22Rv1 (cell line): ENCODE measurements around the gene CALU.

Experiments used
- H3K27ac ChIP-seq: fragments of 450-650 bp; 2 replicates; pipeline ENCODE4 v1.5.1; 2017
- ZFX ChIP-seq: fragments of 450-650 bp; IDR thresholded peaks from 2 replicates; pipeline ENCODE4 v1.6.1; 2017; ENCODE audit warnings: antibody characterized with exemption, borderline replicate concordance
- TF ChIP-seq, protein P1 (sequence below): fragments of 450-650 bp; IDR thresholded peaks from 2 replicates; pipeline ENCODE4 v1.5.1; 2017; ENCODE audit warnings: mild to moderate bottlenecking

Gene CALU

DNA sequence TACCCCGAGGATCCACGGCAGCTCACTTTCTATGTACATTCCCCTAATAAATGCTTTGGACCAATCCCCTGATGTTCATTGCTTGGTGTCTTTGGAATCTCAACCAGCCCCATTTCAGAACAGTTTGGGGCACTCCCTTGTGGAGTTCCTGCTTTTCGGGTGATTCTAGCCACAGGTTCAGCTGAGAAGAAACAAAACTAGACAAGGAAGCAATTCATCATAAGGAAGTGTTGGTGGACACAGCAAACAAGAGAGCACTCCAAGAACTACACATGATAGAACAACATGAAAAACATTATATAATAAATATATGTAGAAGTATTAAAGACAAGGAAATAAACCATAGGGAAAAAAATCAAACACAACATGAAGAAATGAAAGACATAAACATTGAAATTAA lies 46.6 kb downstream of the CALU start:
- H3K27ac ChIP-seq, result no peak overlapping the region
- no peak for TF ChIP-seq ZFX
- TF ChIP-seq, protein P1, sequence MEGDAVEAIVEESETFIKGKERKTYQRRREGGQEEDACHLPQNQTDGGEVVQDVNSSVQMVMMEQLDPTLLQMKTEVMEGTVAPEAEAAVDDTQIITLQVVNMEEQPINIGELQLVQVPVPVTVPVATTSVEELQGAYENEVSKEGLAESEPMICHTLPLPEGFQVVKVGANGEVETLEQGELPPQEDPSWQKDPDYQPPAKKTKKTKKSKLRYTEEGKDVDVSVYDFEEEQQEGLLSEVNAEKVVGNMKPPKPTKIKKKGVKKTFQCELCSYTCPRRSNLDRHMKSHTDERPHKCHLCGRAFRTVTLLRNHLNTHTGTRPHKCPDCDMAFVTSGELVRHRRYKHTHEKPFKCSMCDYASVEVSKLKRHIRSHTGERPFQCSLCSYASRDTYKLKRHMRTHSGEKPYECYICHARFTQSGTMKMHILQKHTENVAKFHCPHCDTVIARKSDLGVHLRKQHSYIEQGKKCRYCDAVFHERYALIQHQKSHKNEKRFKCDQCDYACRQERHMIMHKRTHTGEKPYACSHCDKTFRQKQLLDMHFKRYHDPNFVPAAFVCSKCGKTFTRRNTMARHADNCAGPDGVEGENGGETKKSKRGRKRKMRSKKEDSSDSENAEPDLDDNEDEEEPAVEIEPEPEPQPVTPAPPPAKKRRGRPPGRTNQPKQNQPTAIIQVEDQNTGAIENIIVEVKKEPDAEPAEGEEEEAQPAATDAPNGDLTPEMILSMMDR, result no peak

DNA sequence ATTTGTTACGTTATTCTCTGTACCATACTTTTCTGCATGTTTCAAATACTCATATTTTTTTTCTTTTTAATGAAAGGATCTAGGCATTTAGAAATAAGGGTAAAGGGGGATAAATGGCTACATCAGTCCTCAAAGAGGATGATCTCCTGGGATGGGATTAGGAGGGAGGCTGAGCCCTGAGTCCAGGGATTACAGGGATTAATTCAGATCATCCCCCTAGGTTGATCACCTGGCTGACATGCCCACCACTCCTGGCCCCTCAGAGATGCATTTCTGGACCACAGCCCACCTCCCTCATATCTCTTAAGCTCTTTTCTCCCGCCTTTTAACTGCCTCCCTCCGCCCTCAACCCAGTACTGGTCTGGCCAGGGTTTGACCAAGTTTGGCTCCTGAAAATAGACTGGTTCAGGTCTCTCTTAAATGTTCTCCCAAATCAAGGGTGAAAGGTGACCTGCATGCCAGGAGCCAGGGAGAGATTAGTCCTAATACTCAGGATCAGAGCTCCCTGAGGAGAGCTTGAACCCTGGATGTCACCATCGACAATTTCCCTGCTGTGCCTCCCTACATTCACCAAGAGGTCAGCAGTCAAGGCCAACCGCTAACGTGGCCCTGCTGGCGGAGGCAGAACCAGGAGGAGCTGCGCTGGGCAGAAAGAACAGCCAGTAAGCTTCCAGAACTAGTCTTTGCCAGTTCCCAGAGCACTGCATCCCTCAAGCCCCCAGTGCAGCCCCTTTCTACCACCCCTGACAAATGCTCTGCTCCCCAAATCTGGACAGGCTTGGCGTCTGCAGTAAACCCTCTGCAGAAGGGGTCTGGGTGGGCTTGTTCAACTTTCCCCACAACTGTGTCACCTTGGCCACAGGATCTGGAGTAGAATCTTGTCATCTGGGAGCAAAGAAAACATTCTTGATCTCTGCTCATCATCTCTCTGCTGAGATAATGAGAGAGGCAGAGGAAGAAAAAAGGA lies 49.6 kb downstream of the CALU start:
- no peak overlapping the region for H3K27ac ChIP-seq
- TF ChIP-seq, protein P1, result no peak
- no peak for TF ChIP-seq ZFX

DNA sequence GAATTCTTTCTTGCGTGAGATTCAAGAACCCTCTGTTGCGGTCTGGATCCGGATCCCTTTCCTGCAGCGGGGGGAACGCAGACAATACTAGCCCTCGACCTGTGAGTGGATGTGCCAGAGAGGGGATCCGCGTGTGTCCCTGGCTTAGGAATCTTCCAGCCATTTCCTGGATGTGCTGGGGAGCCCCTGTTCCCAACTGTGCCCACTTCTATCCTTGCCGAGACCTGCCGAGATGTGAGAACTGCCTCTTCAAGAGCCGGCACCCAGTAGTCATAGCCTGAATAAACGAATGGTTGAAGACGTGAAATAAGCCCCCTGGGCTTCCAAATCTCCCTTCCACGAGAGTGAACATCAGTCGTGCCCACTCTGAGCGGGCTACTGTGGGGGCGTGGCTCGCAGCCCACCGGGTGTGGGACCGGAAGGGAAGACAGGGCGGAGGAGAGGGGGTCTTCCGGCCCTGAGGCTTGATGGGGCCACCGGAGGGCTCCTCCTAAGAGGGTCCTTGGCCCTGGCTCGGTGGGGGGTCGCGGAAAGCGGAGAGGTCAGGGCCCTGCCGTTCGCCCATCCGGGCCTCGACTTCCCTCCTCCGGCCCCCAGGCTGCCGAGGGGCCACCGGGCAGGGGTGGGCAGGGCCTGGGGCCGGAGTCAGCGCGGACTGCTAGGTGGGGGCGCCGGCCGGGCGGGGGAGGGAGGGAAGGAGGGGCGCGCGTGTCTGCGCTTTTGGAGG lies 51.3 kb downstream of the CALU start:
- H3K27ac ChIP-seq, result no peak overlapping the region; the same call in 1 of the 2 replicates
- TF ChIP-seq, protein P1, result no peak
- no peak for TF ChIP-seq ZFX

DNA sequence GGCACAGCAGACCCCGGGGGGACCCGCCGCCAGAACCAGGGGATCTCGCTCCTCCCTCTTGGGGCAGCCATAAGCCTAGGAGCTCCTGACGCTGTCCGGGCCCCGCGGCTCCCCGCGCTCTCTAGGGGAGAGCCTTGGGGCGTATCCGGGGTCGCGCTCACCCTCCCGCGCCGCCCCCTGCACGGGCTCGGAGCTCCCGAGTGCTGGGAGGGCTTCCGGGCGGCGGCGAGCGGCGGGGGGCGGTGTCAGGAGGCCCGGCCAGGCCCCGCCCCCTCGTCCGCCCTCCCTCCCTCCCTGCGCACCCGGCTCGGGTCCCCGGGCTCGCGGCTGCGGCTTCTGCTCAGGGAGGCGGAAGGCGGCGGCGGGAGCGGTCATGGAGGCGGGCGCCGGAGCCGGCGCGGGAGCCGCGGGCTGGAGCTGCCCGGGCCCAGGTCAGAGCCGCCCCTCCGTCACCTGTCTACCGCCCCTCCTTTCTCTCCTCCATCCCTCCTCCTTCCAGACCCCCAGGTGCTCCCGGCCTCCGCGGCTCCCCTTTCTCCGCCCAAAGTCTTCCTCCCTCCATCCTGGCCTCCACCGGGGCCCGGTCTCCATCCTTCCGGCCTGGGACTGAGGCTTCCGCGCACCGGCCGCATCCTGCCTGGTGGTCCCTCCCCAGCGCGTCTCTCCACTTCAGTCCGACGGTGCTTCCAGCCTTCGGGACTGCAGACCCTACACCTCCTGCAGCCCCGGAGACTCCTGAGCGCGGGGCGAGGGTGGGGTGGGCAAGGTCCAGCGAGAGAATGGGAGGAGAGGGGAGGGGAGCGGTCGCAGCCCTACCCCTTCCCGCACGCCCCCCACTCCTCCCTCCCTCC lies 52.2 kb downstream of the CALU start, which contains the start of gene CCDC136:
Gene CCDC136, plus strand, starts transcription at position 848 of the 851 bp plus-strand sequence. CDS start 444 bp downstream, outside the sequence.
- TF ChIP-seq ZFX, result no peak
- TF ChIP-seq, protein P1, result no peak

DNA sequence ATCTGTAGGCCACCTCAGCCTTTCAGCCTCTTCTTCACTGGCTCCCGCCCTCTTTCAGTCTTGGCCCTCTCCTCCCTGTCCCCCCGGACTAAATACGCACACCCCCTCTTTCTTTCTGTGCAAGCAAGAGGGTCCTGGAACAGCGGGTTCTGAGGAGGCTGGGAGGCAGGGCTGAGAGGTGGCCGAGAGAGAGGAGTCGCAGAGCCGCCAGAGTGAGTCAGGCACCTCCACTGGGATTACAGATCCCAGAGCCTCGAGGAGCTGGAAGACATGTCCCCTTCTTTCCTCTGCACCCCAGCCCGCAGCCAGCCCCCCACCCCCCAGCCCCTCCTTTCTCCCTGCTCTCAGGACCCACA lies 52.8 kb downstream of the CALU start:
- TF ChIP-seq ZFX, result no peak
- TF ChIP-seq, protein P1, result no peak
- no peak overlapping the region for H3K27ac ChIP-seq

More for the DNA sequence above, 52.2 kb downstream of the CALU start, which contains the start of gene CCDC136:
- H3K27ac ChIP-seq, result no peak within 1 kb of the TSS; the same call in 1 of the 2 replicates

DNA sequence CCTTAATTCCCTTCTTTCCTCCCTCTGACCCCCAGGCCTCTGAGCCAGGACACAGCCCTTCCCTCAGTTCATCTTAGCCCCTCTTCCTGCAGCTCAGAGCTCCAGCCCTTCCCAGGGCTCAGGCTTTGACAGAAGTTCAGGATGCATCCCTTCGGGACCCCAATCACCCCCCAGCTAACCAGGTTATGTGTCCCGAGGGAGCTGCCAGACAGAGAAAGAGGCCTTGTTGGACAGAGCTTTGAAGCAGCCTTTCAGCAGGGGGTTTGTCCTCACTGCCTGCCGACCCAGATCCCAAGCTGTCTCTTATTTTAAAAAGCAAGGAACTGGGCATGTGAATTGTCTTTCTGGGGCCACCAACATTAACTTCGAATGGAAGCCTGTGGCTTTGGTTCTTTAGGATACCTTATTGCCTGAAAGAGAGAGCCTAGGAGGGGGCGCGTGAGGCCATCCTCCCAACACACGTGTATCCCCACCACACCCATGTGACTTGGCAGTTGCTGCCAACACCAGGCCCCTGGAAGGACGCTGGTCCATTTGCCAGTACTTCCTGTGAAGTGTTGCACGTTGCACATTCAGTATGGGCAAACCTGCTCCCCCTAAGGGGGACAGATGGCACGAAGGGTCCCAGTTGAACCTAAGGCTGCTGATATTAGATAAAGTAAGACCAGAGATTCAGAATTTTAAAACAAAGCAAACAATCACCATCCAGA lies 53.5 kb downstream of the CALU start:
- TF ChIP-seq, protein P1, result no peak
- no peak for TF ChIP-seq ZFX
- no peak overlapping the region for H3K27ac ChIP-seq
